Hypothalamus (tissue), 51 donors: ENCODE measurements around the gene DDX51.

Source experiments
- DNase-seq, 51 donors: peaks; one replicate each; lab custom pipeline; 2025; lab: John Stamatoyannopoulos, UW

DDX51 gene

GRCh38 chr12:132156573-132157325 is 12.6 kb upstream of the DDX51 start:
- DNase-seq = no peak

- no peak for DNase-seq
Measured at GRCh38 chr12:132155771-132156572, 11.9 kb upstream of the DDX51 start.

GRCh38 chr12:132154941-132155770 is 11.0 kb upstream of the DDX51 start:
- DNase-seq = no peak

GRCh38 chr12:132154341-132154761 is 10.2 kb upstream of the DDX51 start:
- no peak for DNase-seq

GRCh38 chr12:132153501-132154340 is 9.6 kb upstream of the DDX51 start:
- peak in 38 of 51 donors; percentile 5 to 68 (median 24) for DNase-seq

GRCh38 chr12:132152953-132153352 is 8.8 kb upstream of the DDX51 start:
- no peak for DNase-seq

GRCh38 chr12:132152411-132152821 is 8.3 kb upstream of the DDX51 start:
- no peak for DNase-seq

GRCh38 chr12:132151766-132152410 is 7.8 kb upstream of the DDX51 start:
- no peak for DNase-seq

- no peak for DNase-seq
Measured at GRCh38 chr12:132151145-132151765, 7.1 kb upstream of the DDX51 start.

- DNase-seq = no peak
Measured at GRCh38 chr12:132150780-132151144, 6.6 kb upstream of the DDX51 start.

- DNase-seq = peak in 8 of 51 donors; percentile 10 to 48 (median 18)
Measured at GRCh38 chr12:132149526-132149925, 5.4 kb upstream of the DDX51 start.

- DNase-seq = no peak
Measured at GRCh38 chr12:132148368-132149045, 4.4 kb upstream of the DDX51 start.

- no peak for DNase-seq
Measured at GRCh38 chr12:132147423-132148367, 3.6 kb upstream of the DDX51 start.

- DNase-seq = no peak
Measured at GRCh38 chr12:132146772-132147422, 2.8 kb upstream of the DDX51 start.

- no peak for DNase-seq
Measured at GRCh38 chr12:132146098-132146497, 2.0 kb upstream of the DDX51 start.

- no peak for DNase-seq
Measured at GRCh38 chr12:132145334-132145733, 1.2 kb upstream of the DDX51 start.

GRCh38 chr12:132144810-132145168 is 670 bp upstream of the DDX51 start:
- DNase-seq = no peak
